G401.6 (cell line): ENCODE measurements around the gene PARD3.

Experiments used
- FAIRE-seq: peaks from 2 replicates; lab custom pipeline; 2012; peaks lifted over from hg19 to GRCh38; lab: Jason Lieb, UNC

PARD3 gene

GRCh38 chr10:34247560-34247959 is 567.5 kb downstream of the PARD3 start:
- FAIRE-seq: no peak

- no peak for FAIRE-seq
These were observed 570.2 kb downstream of the PARD3 start for GRCh38 chr10:34244756-34245484.

GRCh38 chr10:34241226-34242000 is 573.7 kb downstream of the PARD3 start:
- no peak for FAIRE-seq

- FAIRE-seq: no peak
These were observed 575.1 kb downstream of the PARD3 start for GRCh38 chr10:34240039-34240438.

- FAIRE-seq: no peak
These were observed 577.1 kb downstream of the PARD3 start for GRCh38 chr10:34237898-34238455.

GRCh38 chr10:34236931-34237330 is 578.2 kb downstream of the PARD3 start:
- FAIRE-seq: no peak

GRCh38 chr10:34235164-34235832 is 579.8 kb downstream of the PARD3 start:
- no peak for FAIRE-seq

GRCh38 chr10:34232481-34232880 is 582.6 kb downstream of the PARD3 start:
- no peak for FAIRE-seq

- FAIRE-seq: no peak
These were observed 583.5 kb downstream of the PARD3 start for GRCh38 chr10:34231441-34232180.

- no peak for FAIRE-seq
These were observed 585.2 kb downstream of the PARD3 start for GRCh38 chr10:34229917-34230316.

GRCh38 chr10:34228066-34228465 is 587.0 kb downstream of the PARD3 start:
- no peak for FAIRE-seq

GRCh38 chr10:34224639-34225038 is 590.5 kb downstream of the PARD3 start:
- FAIRE-seq: no peak

GRCh38 chr10:34223658-34224057 is 591.4 kb downstream of the PARD3 start:
- FAIRE-seq: no peak

GRCh38 chr10:34222359-34222758 is 592.7 kb downstream of the PARD3 start:
- FAIRE-seq: no peak

- no peak for FAIRE-seq
These were observed 595.1 kb downstream of the PARD3 start for GRCh38 chr10:34219753-34220548.

- no peak for FAIRE-seq
These were observed 597.6 kb downstream of the PARD3 start for GRCh38 chr10:34217524-34217923.

GRCh38 chr10:34216348-34216945 is 598.6 kb downstream of the PARD3 start:
- FAIRE-seq: no peak

- no peak for FAIRE-seq
These were observed 601.3 kb downstream of the PARD3 start for GRCh38 chr10:34213805-34214197.

GRCh38 chr10:34213193-34213804 is 601.8 kb downstream of the PARD3 start:
- no peak for FAIRE-seq

- FAIRE-seq: no peak
These were observed 607.8 kb downstream of the PARD3 start for GRCh38 chr10:34207343-34207742.

GRCh38 chr10:34206935-34207268 is 608.2 kb downstream of the PARD3 start:
- FAIRE-seq: no peak
